ENCODE data around the gene GAGE10.
"Not testable (repeated sequence)": the region's sequence is repeated elsewhere in the genome, so short reads cannot be mapped to it uniquely, and the experiment has no call there.

Gene GAGE10

DNA sequence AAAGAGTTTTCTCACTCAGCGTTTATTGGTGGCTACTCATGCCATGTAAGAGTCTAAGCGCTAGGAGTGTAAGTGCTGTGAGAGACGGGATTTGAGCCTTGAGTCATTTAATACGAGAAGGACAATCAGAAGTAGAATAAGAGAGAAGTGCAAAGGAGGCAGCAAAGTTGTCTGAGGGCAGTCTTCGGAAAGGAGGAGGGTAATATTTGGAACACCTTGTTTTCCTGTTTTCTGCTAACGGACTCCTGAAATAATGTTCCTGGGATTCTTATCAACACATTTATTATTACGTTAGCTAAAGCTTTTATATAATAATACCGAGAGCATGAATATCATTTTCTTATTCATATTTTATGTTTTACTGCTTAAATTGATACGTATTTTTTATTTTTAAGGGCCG lies 42.0 kb downstream of the GAGE10 start:
- not testable (repeated sequence) for DNase-seq (ENCODE audit: insufficient read length, low spot score); FAIRE-seq

DNA sequence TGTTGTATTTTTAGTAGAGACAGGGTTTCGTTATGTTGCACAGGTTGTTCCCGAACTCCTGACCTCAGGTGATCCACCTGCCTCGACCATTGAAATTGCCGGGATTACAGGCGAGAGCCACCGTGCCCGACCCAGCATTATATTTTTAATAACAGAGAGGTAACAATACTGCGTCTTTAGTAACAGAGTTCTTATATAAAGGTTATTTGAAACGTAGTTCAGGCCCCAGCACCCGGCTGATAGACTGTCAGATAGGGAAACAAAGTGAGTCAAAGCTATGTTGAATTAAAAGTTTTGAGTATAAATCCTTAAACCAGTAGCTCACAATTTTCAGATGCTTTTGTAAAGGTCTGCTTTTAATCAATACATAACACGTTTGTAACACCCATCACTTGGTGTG lies 42.7 kb downstream of the GAGE10 start:
- FAIRE-seq; DNase-seq (ENCODE audit: insufficient read length, low spot score): not testable (repeated sequence)

Measured in D721Med (cell line).